ENCODE results near the gene ATXN7L2.

DNA sequence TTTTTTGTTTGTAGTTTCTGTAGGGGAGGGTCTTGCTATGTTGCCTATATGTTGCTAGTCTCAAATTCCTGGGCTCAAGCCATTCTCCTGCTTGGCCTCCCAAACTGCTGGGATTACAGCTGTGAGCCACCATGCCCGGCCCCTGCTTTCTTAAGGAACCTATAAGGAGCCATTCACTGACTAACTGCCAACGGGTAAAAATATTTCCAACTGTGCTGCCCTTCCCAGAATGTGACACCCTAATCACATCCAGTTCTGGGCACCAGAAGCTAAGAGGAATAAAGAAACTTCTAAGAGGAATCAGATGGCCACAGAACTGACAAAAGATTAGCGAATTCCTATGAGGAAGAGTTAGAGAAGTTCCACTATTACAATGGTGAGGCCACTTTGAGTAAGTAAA is 10.9 kb upstream of the ATXN7L2 start:
- TF ChIP-seq, protein P1, sequence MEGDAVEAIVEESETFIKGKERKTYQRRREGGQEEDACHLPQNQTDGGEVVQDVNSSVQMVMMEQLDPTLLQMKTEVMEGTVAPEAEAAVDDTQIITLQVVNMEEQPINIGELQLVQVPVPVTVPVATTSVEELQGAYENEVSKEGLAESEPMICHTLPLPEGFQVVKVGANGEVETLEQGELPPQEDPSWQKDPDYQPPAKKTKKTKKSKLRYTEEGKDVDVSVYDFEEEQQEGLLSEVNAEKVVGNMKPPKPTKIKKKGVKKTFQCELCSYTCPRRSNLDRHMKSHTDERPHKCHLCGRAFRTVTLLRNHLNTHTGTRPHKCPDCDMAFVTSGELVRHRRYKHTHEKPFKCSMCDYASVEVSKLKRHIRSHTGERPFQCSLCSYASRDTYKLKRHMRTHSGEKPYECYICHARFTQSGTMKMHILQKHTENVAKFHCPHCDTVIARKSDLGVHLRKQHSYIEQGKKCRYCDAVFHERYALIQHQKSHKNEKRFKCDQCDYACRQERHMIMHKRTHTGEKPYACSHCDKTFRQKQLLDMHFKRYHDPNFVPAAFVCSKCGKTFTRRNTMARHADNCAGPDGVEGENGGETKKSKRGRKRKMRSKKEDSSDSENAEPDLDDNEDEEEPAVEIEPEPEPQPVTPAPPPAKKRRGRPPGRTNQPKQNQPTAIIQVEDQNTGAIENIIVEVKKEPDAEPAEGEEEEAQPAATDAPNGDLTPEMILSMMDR (IDR thresholded peaks at IDR 0.05; ENCODE audit: poor library complexity), result no peak
- TF ChIP-seq EZH2phosphoT487 (IDR thresholded peaks at IDR 0.05; ENCODE audit: low read depth, severe bottlenecking, unreplicated experiment) (no peak), EZH2 (IDR thresholded peaks at IDR 0.05; ENCODE audit: borderline replicate concordance) (no peak)

All from hepatocyte (in vitro differentiated cells).